DND-41 (cell line): Measurements from ENCODE around the gene IPCEF1.
"Not testable (repeated sequence)": the region's sequence is repeated elsewhere in the genome, so short reads cannot be mapped to it uniquely, and the experiment has no call there.

Experiments used
- ATAC-seq: fragments of 200-7000 bp; cut with Tn5 transposase; 3 replicates; pipeline ENCODE4 v1.9.1; 2021; ENCODE audit warnings: low read depth; ENCODE audit not compliant: insufficient read depth
- DNase-seq: peaks from one replicate; pipeline ENCODE4 v3.0.0-alpha.2; 2020
- H2AFZ ChIP-seq: 2 replicates; pipeline ENCODE4 v1.6.0; 2012; ENCODE audit warnings: low read depth, low read length
- H3K27ac ChIP-seq: 2 replicates; pipeline ENCODE4 v1.5.1; 2012; ENCODE audit warnings: low read length, inconsistent platforms
- H3K27me3 ChIP-seq: fragments of 200-600 bp; sonication (generic); 2 replicates; pipeline ENCODE4 v1.6.0; 2012; ENCODE audit warnings: low read length, mild to moderate bottlenecking, inconsistent platforms; ENCODE audit not compliant: insufficient read depth, poor library complexity
- H3K36me3 ChIP-seq: 2 replicates; pipeline ENCODE4 v1.5.1; 2012; ENCODE audit warnings: low read length, inconsistent platforms; ENCODE audit not compliant: insufficient read depth
- H3K4me1 ChIP-seq: 2 replicates; pipeline ENCODE4 v1.5.1; 2012; ENCODE audit warnings: mild to moderate bottlenecking, low read length; ENCODE audit not compliant: insufficient read depth
- H3K4me2 ChIP-seq: 2 replicates; pipeline ENCODE4 v1.6.0; 2012; ENCODE audit warnings: mild to moderate bottlenecking, moderate library complexity, low read length, inconsistent platforms; ENCODE audit not compliant: insufficient read depth
- H3K4me3 ChIP-seq, 2 experiments: fragments of 200-600 bp in 1 of 2; shearing (Covaris generic) in 1 of 2; 2 replicates each; pipeline ENCODE4 v1.5.1; 2012 to 2016; ENCODE audit warnings: inconsistent platforms in 2 of 2, low read length in 2 of 2, mild to moderate bottlenecking in 2 of 2, low read depth in 1 of 2, moderate library complexity in 1 of 2
- H3K79me2 ChIP-seq: 2 replicates; pipeline ENCODE4 v1.6.0; 2012; ENCODE audit warnings: low read length, inconsistent platforms; ENCODE audit not compliant: insufficient read depth
- H3K9ac ChIP-seq: 2 replicates; pipeline ENCODE4 v1.6.0; 2012; ENCODE audit warnings: low read depth, mild to moderate bottlenecking, inconsistent platforms, low read length, moderate library complexity
- H3K9me3 ChIP-seq: 2 replicates; pipeline ENCODE4 v1.5.1; 2012; ENCODE audit warnings: low read length, moderate library complexity, mild to moderate bottlenecking, inconsistent platforms; ENCODE audit not compliant: insufficient read depth, severe bottlenecking
- H4K20me1 ChIP-seq: 2 replicates; pipeline ENCODE4 v1.6.0; 2012; ENCODE audit warnings: low read length; ENCODE audit not compliant: insufficient read depth
- EZH2 ChIP-seq: IDR thresholded peaks from 3 replicates; pipeline ENCODE4 v1.6.1; 2012; ENCODE audit warnings: borderline replicate concordance, low read depth, mild to moderate bottlenecking, moderate library complexity, low read length, inconsistent platforms; ENCODE audit not compliant: severe bottlenecking
- TF ChIP-seq, protein P1 (sequence below): IDR thresholded peaks from 2 replicates; pipeline ENCODE4 v1.5.1; 2012; ENCODE audit warnings: borderline replicate concordance, low read length, moderate library complexity, mild to moderate bottlenecking; ENCODE audit not compliant: poor library complexity, severe bottlenecking; ENCODE audit errors: extremely low read depth

IPCEF1 gene

DNA sequence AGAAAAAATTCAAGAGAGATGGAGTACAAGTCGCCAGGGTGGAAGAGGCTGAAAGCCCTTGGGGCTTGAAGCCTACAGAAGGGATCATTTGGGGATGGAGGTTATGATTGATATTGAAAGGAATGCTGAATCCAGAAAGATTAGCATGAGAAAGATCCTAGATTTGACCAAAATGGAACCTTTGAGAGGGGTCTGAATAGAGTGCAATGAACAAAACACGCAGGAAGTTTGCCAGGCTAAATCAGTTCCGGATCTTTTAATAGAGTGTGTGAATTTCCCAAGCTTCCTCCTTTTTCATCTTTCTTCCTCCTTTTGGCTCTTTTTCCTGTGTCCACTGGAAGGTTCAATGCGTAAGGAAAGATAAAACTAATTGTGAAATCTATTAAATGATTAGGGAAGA lies 15.3 kb downstream of the IPCEF1 start:
- DNase-seq (no peak), ATAC-seq (no peak)
- Histone ChIP-seq H4K20me1 (no peaks in the 10 kb centered on the region), H3K27ac (no peak overlapping the region), H3K4me2 (no peak overlapping the region), H3K9ac (no peak overlapping the region), H3K79me2 (no peaks in the 10 kb centered on the region), H3K4me1 (no peaks in the 10 kb centered on the region), H3K27me3 (no peaks in the 10 kb centered on the region), H3K4me3 (no peak overlapping the region), H3K36me3 (no peaks in the 10 kb centered on the region), H3K9me3 (no peaks in the 10 kb centered on the region), H2AFZ (no peak overlapping the region)
- no peak for TF ChIP-seq EZH2
- TF ChIP-seq, protein P1, sequence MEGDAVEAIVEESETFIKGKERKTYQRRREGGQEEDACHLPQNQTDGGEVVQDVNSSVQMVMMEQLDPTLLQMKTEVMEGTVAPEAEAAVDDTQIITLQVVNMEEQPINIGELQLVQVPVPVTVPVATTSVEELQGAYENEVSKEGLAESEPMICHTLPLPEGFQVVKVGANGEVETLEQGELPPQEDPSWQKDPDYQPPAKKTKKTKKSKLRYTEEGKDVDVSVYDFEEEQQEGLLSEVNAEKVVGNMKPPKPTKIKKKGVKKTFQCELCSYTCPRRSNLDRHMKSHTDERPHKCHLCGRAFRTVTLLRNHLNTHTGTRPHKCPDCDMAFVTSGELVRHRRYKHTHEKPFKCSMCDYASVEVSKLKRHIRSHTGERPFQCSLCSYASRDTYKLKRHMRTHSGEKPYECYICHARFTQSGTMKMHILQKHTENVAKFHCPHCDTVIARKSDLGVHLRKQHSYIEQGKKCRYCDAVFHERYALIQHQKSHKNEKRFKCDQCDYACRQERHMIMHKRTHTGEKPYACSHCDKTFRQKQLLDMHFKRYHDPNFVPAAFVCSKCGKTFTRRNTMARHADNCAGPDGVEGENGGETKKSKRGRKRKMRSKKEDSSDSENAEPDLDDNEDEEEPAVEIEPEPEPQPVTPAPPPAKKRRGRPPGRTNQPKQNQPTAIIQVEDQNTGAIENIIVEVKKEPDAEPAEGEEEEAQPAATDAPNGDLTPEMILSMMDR = no peak

DNA sequence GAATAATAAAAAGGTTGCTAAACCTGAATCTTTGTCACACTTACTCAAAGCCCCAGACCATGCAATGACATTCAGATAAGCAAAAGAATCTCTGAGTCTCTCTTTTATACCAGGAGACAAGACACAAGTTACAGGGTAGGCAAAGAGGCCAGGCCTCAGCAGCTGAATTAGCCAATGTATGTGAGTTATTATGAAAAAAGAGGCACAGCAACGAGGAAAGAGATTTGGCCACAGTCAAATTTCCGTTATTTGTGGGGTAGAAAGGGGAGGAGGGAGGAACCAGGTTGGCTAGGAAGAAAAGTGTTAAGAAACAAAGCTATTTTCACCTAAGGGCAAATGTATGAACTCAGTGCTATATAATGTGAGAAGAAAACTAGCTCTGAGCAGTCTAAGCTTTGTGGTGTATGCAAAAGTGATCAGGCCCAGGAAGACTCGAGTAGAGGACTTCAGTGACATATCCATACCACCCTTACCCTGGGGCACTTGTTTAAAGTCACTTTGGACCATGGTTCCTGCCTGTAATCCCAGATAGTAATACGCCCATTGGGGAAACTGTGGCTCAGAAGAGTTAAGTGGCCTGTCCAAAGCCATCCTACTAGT lies 19.1 kb downstream of the IPCEF1 start:
- Histone ChIP-seq H3K9ac (no peak overlapping the region), H3K4me2 (no peak overlapping the region), H3K27ac (no peak overlapping the region), H3K9me3 (no peaks in the 10 kb centered on the region), H3K4me3 (no peak overlapping the region), H3K27me3 (no peaks in the 10 kb centered on the region), H3K79me2 (no peaks in the 10 kb centered on the region), H3K36me3 (no peaks in the 10 kb centered on the region), H2AFZ (no peak overlapping the region), H4K20me1 (no peaks in the 10 kb centered on the region), H3K4me1 (no peaks in the 10 kb centered on the region)
- DNase-seq (no peak), ATAC-seq (no peak)
- TF ChIP-seq, protein P1 = no peak
- no peak for TF ChIP-seq EZH2

DNA sequence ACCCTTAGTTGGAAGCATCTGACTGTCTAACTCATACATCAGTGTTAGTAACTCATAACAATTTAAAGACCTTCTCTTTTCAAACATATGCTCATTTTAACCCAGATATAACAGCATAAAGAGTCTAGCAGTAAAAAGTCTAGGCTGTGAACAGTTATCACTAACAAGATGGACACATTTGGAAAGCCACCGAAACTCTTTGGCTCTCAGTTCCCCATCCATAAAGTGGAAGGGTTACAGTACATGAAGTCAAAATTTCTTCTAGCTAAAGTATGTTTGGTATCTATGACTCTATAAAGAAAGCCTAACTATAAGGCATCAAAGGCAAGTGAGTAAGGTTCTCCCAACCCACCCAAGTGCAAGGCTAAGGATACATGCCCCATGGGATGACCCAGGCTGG lies 22.5 kb downstream of the IPCEF1 start:
- ATAC-seq, H3K79me2 ChIP-seq, H3K9me3 ChIP-seq, H3K27me3 ChIP-seq, H3K36me3 ChIP-seq, H3K4me3 ChIP-seq, H3K27ac ChIP-seq, H3K9ac ChIP-seq, H4K20me1 ChIP-seq, H3K4me1 ChIP-seq, DNase-seq, H2AFZ ChIP-seq, H3K4me2 ChIP-seq: not testable (repeated sequence)

- Histone ChIP-seq H3K4me2 (no peak overlapping the region), H3K9me3 (no peaks in the 10 kb centered on the region), H2AFZ (no peak overlapping the region), H3K4me3 (no peak overlapping the region), H3K9ac (no peak overlapping the region), H4K20me1 (no peaks in the 10 kb centered on the region), H3K27me3 (no peaks in the 10 kb centered on the region), H3K79me2 (no peaks in the 10 kb centered on the region), H3K36me3 (no peaks in the 10 kb centered on the region), H3K27ac (no peak overlapping the region), H3K4me1 (no peaks in the 10 kb centered on the region)
- no peak for TF ChIP-seq EZH2
- TF ChIP-seq, protein P1 = no peak
- ATAC-seq = no peak
- DNase-seq = no peak
Measured at GRCh38 chr6:154331750-154332149, 24.9 kb downstream of the IPCEF1 start.
